Fibroblast of skin of abdomen (primary cell): Measurements from ENCODE around the gene ZC3H14. TPM values are rescaled to one million over a fixed set of nuclear protein-coding genes. Genes with fewer than 3 reads are reported as not detected.
"Not testable (repeated sequence)": the region's sequence is repeated elsewhere in the genome, so short reads cannot be mapped to it uniquely, and the experiment has no call there.

Experiments used
- DNase-seq: peaks from one replicate; pipeline ENCODE4 v3.0.0-alpha.2; 2013
- polyA plus RNA-seq, 2 experiments: library from polyadenylated mRNA; unstranded; fragments of 120-200 nt; gene quantifications; one replicate each; pipeline ENCODE4 v1.2.1, GENCODE V29; 2013; ENCODE audit not compliant: insufficient read length in 2 of 2

Gene ZC3H14
- polyA plus RNA-seq (2013, experiment 1 of 2; ENCODE audit: insufficient read length): 49.0 TPM
- 47.8 TPM for polyA plus RNA-seq (2013, experiment 2 of 2; ENCODE audit: insufficient read length)

GRCh38 chr14:88562831-88563686, at the start of gene ZC3H14:
ZC3H14 (plus strand) TSS chr14:88563037; CDS start chr14:88563134, 97 bp downstream.
- peak; percentile 89 for DNase-seq

- no peak for DNase-seq
Observed at GRCh38 chr14:88515499-88516221, 47.2 kb upstream of the ZC3H14 start.

GRCh38 chr14:88516861-88517357, 45.9 kb upstream of the ZC3H14 start:
- no peak for DNase-seq

GRCh38 chr14:88518592-88519512, 44.0 kb upstream of the ZC3H14 start:
- DNase-seq: peak; percentile 73

- no peak for DNase-seq
Observed at GRCh38 chr14:88519907-88520306, 42.9 kb upstream of the ZC3H14 start.

GRCh38 chr14:88521818-88522217, 41.0 kb upstream of the ZC3H14 start:
- DNase-seq: no peak

GRCh38 chr14:88522393-88522792, 40.4 kb upstream of the ZC3H14 start:
- DNase-seq: no peak

GRCh38 chr14:88529889-88530288, 32.9 kb upstream of the ZC3H14 start:
- DNase-seq: not testable (repeated sequence)

GRCh38 chr14:88533064-88533602, 29.7 kb upstream of the ZC3H14 start:
- no peak for DNase-seq

- DNase-seq: no peak
Observed at GRCh38 chr14:88535149-88535548, 27.7 kb upstream of the ZC3H14 start.

- DNase-seq: no peak
Observed at GRCh38 chr14:88535813-88536212, 27.0 kb upstream of the ZC3H14 start.

- DNase-seq: peak; percentile 11
Observed at GRCh38 chr14:88541324-88541723, 21.5 kb upstream of the ZC3H14 start.

- no peak for DNase-seq
Observed at GRCh38 chr14:88542857-88543795, 19.7 kb upstream of the ZC3H14 start.

GRCh38 chr14:88545256-88545655, 17.6 kb upstream of the ZC3H14 start:
- no peak for DNase-seq

GRCh38 chr14:88546621-88547385, 16.0 kb upstream of the ZC3H14 start:
- DNase-seq: peak; percentile 33

- DNase-seq: no peak
Observed at GRCh38 chr14:88547386-88547780, 15.5 kb upstream of the ZC3H14 start.

- DNase-seq: no peak
Observed at GRCh38 chr14:88550078-88550477, 12.8 kb upstream of the ZC3H14 start.

- DNase-seq: peak; percentile 84
Observed at GRCh38 chr14:88551094-88551870, 11.6 kb upstream of the ZC3H14 start.

- DNase-seq: peak; percentile 12
Observed at GRCh38 chr14:88551980-88552431, 10.8 kb upstream of the ZC3H14 start.
